GM12878 (cell line): Measurements from ENCODE around the gene KIAA1671. TPM values are rescaled to one million over a fixed set of nuclear protein-coding genes. Genes with fewer than 3 reads are reported as not detected.

Source experiments
- ATAC-seq: fragments of 200-7000 bp; cut with Tn5 transposase; 3 replicates; pipeline ENCODE4 v1.9.1; 2020; ENCODE audit warnings: mild to moderate bottlenecking, moderate library complexity
- BruUV-seq: library from RNA; stranded (reverse); fragments of 400-500 nt; replicated peaks from 2 replicates; lab custom pipeline; 2021; lab: Mats Ljungman, UMichigan
- CTCF ChIA-PET: fragments of 300-600 bp; sonication (Branson Sonifier 250); formaldehyde crosslinking; extraction: SDS; loops from one replicate; lab custom pipeline; 2021; ENCODE audit warnings: inconsistent platforms; lab: Yijun Ruan, JAX
- POLR2A ChIA-PET: fragments of 350-600 bp; formaldehyde crosslinking; extraction: SDS; loops from one replicate; lab custom pipeline; 2021; ENCODE audit warnings: inconsistent platforms; lab: Charles Lee
- RAD21 ChIA-PET: fragments of 300-600 bp; sonication (Branson Sonifier 250); formaldehyde crosslinking; loops from one replicate; lab custom pipeline; 2023; ENCODE audit warnings: antibody characterized with exemption; ENCODE audit not compliant: unreplicated experiment; lab: Charles Lee
- SMC1A ChIA-PET: fragments of 300-600 bp; sonication (Branson Sonifier 250); formaldehyde crosslinking; loops from one replicate; lab custom pipeline; 2023; ENCODE audit not compliant: unreplicated experiment, uncharacterized antibody; lab: Charles Lee
- DNase-seq: peaks from one replicate; pipeline ENCODE4 v3.0.0-alpha.2; 2011; ENCODE audit warnings: low read depth, low spot score
- FAIRE-seq: peaks from 3 replicates; lab custom pipeline; 2011; peaks lifted over from hg19 to GRCh38; lab: Jason Lieb, UNC
- H2AFZ ChIP-seq: 2 replicates; pipeline ENCODE4 v1.6.0; 2011; ENCODE audit warnings: low read depth, low read length, control low read depth; ENCODE audit not compliant: control insufficient read depth
- H3K27ac ChIP-seq: 2 replicates; pipeline ENCODE4 v1.5.1; 2011; ENCODE audit warnings: control low read depth; ENCODE audit not compliant: control insufficient read depth, insufficient read depth
- H3K27me3 ChIP-seq, 2 experiments: replicated peaks in 1 of 2; 2 replicates each; pipeline versions ENCODE4 v1.6.0 to v1.6.1; 2011; ENCODE audit warnings: low read length in 1 of 2; ENCODE audit not compliant: control insufficient read depth in 2 of 2, insufficient read depth in 2 of 2
- H3K36me3 ChIP-seq, 2 experiments: 2 replicates each; pipeline ENCODE4 v1.5.1; 2011; ENCODE audit warnings: low read length in 1 of 2; ENCODE audit not compliant: control insufficient read depth in 2 of 2, insufficient read depth in 2 of 2
- H3K4me1 ChIP-seq: 2 replicates; pipeline ENCODE4 v1.6.1; 2011; ENCODE audit warnings: mild to moderate bottlenecking, low read length, moderate library complexity, mixed read lengths; ENCODE audit not compliant: control insufficient read depth, insufficient read depth
- H3K4me2 ChIP-seq: 2 replicates; pipeline ENCODE4 v1.6.0; 2011; ENCODE audit warnings: control low read depth; ENCODE audit not compliant: control insufficient read depth, insufficient read depth
- H3K4me3 ChIP-seq: fragments of 200-600 bp; sonication (generic); 2 replicates; pipeline ENCODE4 v1.5.1; 2016
- H3K79me2 ChIP-seq: 2 replicates; pipeline ENCODE4 v1.6.0; 2011; ENCODE audit warnings: low read length; ENCODE audit not compliant: control insufficient read depth, insufficient read depth
- H3K9ac ChIP-seq: 2 replicates; pipeline ENCODE4 v1.8.0; 2011; ENCODE audit warnings: low read length, control low read depth, mixed read lengths; ENCODE audit not compliant: control insufficient read depth, insufficient read depth
- H3K9me3 ChIP-seq: replicated peaks from 3 replicates; pipeline ENCODE4 v1.5.1; 2011; ENCODE audit warnings: mild to moderate bottlenecking, low read length; ENCODE audit not compliant: control insufficient read depth, insufficient read depth
- H4K20me1 ChIP-seq: 2 replicates; pipeline ENCODE4 v1.6.0; 2011; ENCODE audit not compliant: control insufficient read depth, insufficient read depth
- CBX3 ChIP-seq: fragments of 200-600 bp; sonication (generic); IDR thresholded peaks from 2 replicates; pipeline ENCODE4 v1.6.1; 2016; ENCODE audit warnings: low read depth, borderline replicate concordance
- CBX5 ChIP-seq: sonication (generic); IDR thresholded peaks from 2 replicates; pipeline ENCODE4 v1.6.1; 2016; ENCODE audit warnings: low read depth, moderate library complexity, mild to moderate bottlenecking, inconsistent platforms
- KAT2A ChIP-seq: conservative IDR thresholded peaks from 2 replicates; pipeline ENCODE4 v1.6.1; 2011; ENCODE audit warnings: low read depth, low read length; ENCODE audit not compliant: control insufficient read depth
- MLLT1 ChIP-seq: fragments of 450-650 bp; IDR thresholded peaks from 2 replicates; pipeline ENCODE4 v1.6.1; 2016; ENCODE audit warnings: mild to moderate bottlenecking
- MXI1 ChIP-seq: fragments of 150-350 bp; IDR thresholded peaks from 2 replicates; pipeline ENCODE4 v1.6.1; 2011; ENCODE audit warnings: low read depth, mild to moderate bottlenecking, inconsistent platforms, low read length, improper control_type of control experiment
- NR2C1 ChIP-seq: fragments of 450-650 bp; IDR thresholded peaks from 2 replicates; pipeline ENCODE4 v1.6.1; 2017; ENCODE audit warnings: antibody characterized with exemption, mild to moderate bottlenecking, moderate library complexity
- RUNX3 ChIP-seq: IDR thresholded peaks from 2 replicates; pipeline ENCODE4 v1.6.1; 2012; ENCODE audit warnings: low read length, inconsistent platforms
- ZNF274 ChIP-seq: IDR thresholded peaks from one replicate; pipeline ENCODE4 v1.8.0; 2011; ENCODE audit not compliant: insufficient read length, insufficient read depth
- ZNF592 ChIP-seq: fragments of 450-650 bp; IDR thresholded peaks from 2 replicates; pipeline ENCODE4 v1.6.1; 2017; ENCODE audit warnings: mild to moderate bottlenecking, moderate library complexity
- WGBS: methylation state at CpG from one replicate; pipeline ENCODE4 v1.1.6; 2016; ENCODE audit warnings: low lambda C conversion rate; ENCODE audit not compliant: insufficient replicate concordance, insufficient coverage; ENCODE audit errors: missing lambda C conversion rate; 5-methylcytosine and 5-hydroxymethylcytosine counted together
- in situ Hi-C: fragments of 300-500 bp; cut with MboI; formaldehyde crosslinking; loops from 9 replicates; pipeline ENCODE4 v1.14.3; 2018; ENCODE audit warnings: mixed read lengths
- intact Hi-C: fragments of 100-400 bp; cut with micrococcal nuclease; formaldehyde crosslinking; loops from one replicate; pipeline ENCODE4 v1.14.2; 2022; ENCODE audit not compliant: unreplicated experiment
- polyA plus RNA-seq, 11 experiments: library from polyadenylated mRNA; depleted of rRNA in 4 of 11; unstranded in 6 of 11; stranded (reverse) in 5 of 11; fragments of >200 nt; fragmentation: Nextera tagmentation in 4 of 11; fragmentation: Illumina TruSeq in 1 of 11; extraction: Ambion mirVana in 4 of 11; extraction: Trizol in 1 of 11; gene quantifications; 1 replicate in 1 of 11; 2 replicates in 10 of 11; pipeline versions ENCODE4 v1.2.1 to v1.2.3, GENCODE V29; 2011 to 2016; ENCODE audit warnings: inconsistent platforms in 2 of 11, missing spikeins in 2 of 11, low read depth in 1 of 11
- total RNA-seq, 4 experiments: library from RNA; depleted of rRNA in 3 of 4; stranded (reverse); fragments of >200 nt in 3 of 4; fragmentation: Illumina TruSeq in 1 of 4; extraction: Trizol in 1 of 4; gene quantifications; 2 replicates each; pipeline versions ENCODE4 v1.2.1 to v1.2.3, GENCODE V29; 2013 to 2021
- TF ChIP-seq, protein P1 (sequence below): IDR thresholded peaks from 2 replicates; pipeline ENCODE4 v1.6.1; 2012; ENCODE audit warnings: low read length, inconsistent platforms

The KIAA1671 gene
- total and polyA plus RNA-seq, 10 of the 15 experiments (the other 5 are each of a cell fraction or from before 2014, with no cell fraction given) = 0.05 to 2.7 (median 0.33) TPM

DNA sequence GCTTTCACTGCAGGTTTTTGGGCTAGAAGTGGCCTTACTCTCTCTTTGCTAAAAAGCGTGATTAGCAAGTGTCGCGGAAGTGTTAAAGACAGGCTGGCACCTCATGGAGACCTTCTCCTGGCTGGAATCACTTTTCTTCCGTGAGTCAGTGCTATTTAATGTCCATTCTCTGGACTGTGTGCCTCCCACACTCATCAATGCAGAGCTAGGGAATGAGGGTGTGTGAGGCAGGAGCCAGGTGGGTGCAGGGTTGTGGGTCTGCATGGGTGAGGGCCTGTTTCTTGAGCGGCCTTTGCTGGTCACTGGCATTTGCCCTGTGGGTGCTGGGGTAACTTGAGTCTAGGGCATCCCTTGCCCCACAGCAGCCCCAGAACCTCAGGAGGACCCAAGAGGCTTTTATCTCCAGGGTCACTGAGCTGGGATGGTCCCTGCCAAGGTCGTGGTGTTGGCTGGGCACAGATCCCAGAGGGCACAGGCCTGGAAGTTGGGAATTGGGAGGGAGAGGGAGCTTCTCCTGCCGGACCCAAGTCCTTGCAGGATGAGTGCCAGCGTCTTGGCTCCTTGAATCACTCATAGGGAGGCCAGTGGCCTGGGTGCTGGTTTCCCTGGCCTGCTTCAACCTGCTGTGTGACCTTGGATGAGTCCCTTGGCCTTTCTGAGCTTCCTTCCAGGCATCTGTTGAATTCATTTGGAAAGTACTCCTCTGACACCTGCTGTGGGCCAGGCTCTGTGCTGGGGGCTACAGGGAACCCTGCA, 30.0 kb downstream of the KIAA1671 start (continued):
- TF ChIP-seq MXI1 (no peak), ZNF592 (no peak)

DNA sequence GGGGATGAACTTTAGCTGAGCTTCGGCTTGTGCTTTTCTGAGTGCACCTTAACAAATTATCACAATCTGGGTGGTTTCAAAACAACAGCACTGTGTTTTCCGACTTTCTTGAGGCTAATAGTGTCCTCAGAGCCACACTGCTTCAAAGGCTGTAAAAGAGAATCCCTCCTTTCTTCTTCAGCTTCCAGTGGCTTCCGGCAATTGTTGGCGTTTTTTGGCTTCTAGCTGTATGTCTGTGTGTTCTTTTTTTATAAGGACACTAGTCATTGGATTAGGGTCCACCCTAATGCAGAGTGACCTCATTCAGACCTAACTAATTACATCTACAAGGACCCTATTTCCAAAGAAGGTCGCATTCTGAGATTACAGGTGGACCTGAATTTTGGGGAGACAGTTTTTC, 30.6 kb downstream of the KIAA1671 start:
- no peaks in the 10 kb centered on the region for H3K79me2 ChIP-seq
- H3K4me1 ChIP-seq = no peaks in the 10 kb centered on the region
- RAD21 ChIA-PET = no interaction called here
- CTCF ChIA-PET = no interaction called here
- no peaks in the 10 kb centered on the region for H3K9me3 ChIP-seq
- intact Hi-C loops (no loop called here), in situ Hi-C loops (no loop called here)
- H3K36me3 ChIP-seq = no peaks in the 10 kb centered on the region
- SMC1A ChIA-PET = no interaction called here
- WGBS = 19% methylated on average over 5 of the region's 5 CpGs
- H4K20me1 ChIP-seq = no peaks in the 10 kb centered on the region
- no TSS peak for BruUV-seq
- no peak overlapping the region for H3K4me2 ChIP-seq
- FAIRE-seq (no peak), ATAC-seq (no peak), DNase-seq (no peak)
- H3K9ac ChIP-seq = no peak overlapping the region
- H3K27ac ChIP-seq = no peak overlapping the region
- POLR2A ChIA-PET = no interaction called here
- no peaks in the 10 kb centered on the region; a peak in 1 of 4 replicates for H3K27me3 ChIP-seq
- H2AFZ ChIP-seq = no peak overlapping the region
- no peak overlapping the region for H3K4me3 ChIP-seq
- TF ChIP-seq NR2C1 (no peak), KAT2A (no peak), RUNX3 (no peak), CBX5 (no peak), ZNF274 (no peak), CBX3 (no peak), MLLT1 (no peak), ZNF592 (no peak)
- TF ChIP-seq, protein P1, sequence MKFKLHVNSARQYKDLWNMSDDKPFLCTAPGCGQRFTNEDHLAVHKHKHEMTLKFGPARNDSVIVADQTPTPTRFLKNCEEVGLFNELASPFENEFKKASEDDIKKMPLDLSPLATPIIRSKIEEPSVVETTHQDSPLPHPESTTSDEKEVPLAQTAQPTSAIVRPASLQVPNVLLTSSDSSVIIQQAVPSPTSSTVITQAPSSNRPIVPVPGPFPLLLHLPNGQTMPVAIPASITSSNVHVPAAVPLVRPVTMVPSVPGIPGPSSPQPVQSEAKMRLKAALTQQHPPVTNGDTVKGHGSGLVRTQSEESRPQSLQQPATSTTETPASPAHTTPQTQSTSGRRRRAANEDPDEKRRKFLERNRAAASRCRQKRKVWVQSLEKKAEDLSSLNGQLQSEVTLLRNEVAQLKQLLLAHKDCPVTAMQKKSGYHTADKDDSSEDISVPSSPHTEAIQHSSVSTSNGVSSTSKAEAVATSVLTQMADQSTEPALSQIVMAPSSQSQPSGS = no peak
